Vagina (tissue), 2 donors: ENCODE results near the gene PLCB3. TPM values are rescaled to one million over a fixed set of nuclear protein-coding genes. Genes with fewer than 3 reads are reported as not detected.

ENCODE experiments used
- DNase-seq, 2 donors: peaks; one replicate each; pipeline ENCODE4 v3.0.0-alpha.2; 2017; ENCODE audit errors: extremely low spot score in 2 of 2
- H3K27ac ChIP-seq: fragments of 200-600 bp; sonication (generic); one replicate; pipeline ENCODE4 v1.5.1; 2019
- H3K27me3 ChIP-seq: fragments of 200-600 bp; sonication (generic); one replicate; pipeline ENCODE4 v1.5.1; 2019
- H3K36me3 ChIP-seq, 2 donors: fragments of 200-600 bp; sonication (generic); one replicate each; pipeline ENCODE4 v1.5.1; 2017 to 2019
- H3K4me1 ChIP-seq: fragments of 200-600 bp; sonication (generic); one replicate; pipeline ENCODE4 v1.5.1; 2019
- H3K4me3 ChIP-seq, 2 donors: fragments of 200-600 bp; sonication (generic); 1 replicate in 1 of 2; 2 replicates in 1 of 2; pipeline ENCODE4 v1.5.1; 2016 to 2019
- H3K9me3 ChIP-seq: fragments of 200-600 bp; sonication (generic); one replicate; pipeline ENCODE4 v1.5.1; 2019
- CTCF ChIP-seq, 3 experiments: fragments of 450-650 bp in 2 of 3; fragments of 200-600 bp in 1 of 3; sonication (generic) in 1 of 3; IDR thresholded peaks; one replicate each; pipeline ENCODE4 v1.5.1; 2017 to 2019; ENCODE audit warnings: antibody characterized with exemption in 3 of 3, mild to moderate bottlenecking in 2 of 3, moderate library complexity in 2 of 3
- POLR2A ChIP-seq, 2 donors: fragments of 450-650 bp; IDR thresholded peaks; one replicate each; pipeline ENCODE4 v1.6.1; 2017; ENCODE audit warnings: antibody characterized with exemption in 2 of 2, mild to moderate bottlenecking in 2 of 2, moderate library complexity in 2 of 2
- POLR2AphosphoS5 ChIP-seq, 2 donors: sonication (generic); formaldehyde crosslinking; IDR thresholded peaks; one replicate each; pipeline ENCODE4 v1.9.0; 2017; ENCODE audit warnings: antibody characterized with exemption in 2 of 2, mild to moderate bottlenecking in 2 of 2, low read depth in 1 of 2; ENCODE audit not compliant: insufficient read depth in 1 of 2
- intact Hi-C: fragments of 100-400 bp; cut with DNase I; formaldehyde crosslinking; loops from one replicate; pipeline ENCODE4 v1.15.1; 2023
- total RNA-seq: library from RNA; depleted of rRNA; stranded (reverse); fragments of >200 nt; gene quantifications from one replicate; pipeline ENCODE4 v1.2.3, GENCODE V29; 2016

PLCB3 gene
- total RNA-seq, 1 donor from 2014 or later: 33.1 TPM

GRCh38 chr11:64296830-64297698 is 45.7 kb downstream of the PLCB3 start:
- H3K27ac ChIP-seq: no peak overlapping the region
- H3K4me1 ChIP-seq: peaks cover 31% of the 10 kb centered on the region
- H3K36me3 ChIP-seq: no peaks in the 10 kb centered on the region
- no peak for TF ChIP-seq CTCF (IDR thresholded peaks at IDR 0.05)
- no peak for TF ChIP-seq POLR2A (IDR thresholded peaks at IDR 0.05)
- TF ChIP-seq POLR2AphosphoS5 (IDR thresholded peaks at IDR 0.05; ENCODE audit: insufficient read depth in 1 of 2, low read depth in 1 of 2): no peak
- H3K4me3 ChIP-seq: no peak overlapping the region
- intact Hi-C loops: loop anchor here (5.0 kb wide), 1 partner anchor 90 kb away; the partner anchor contains the start of gene FERMT3
- H3K27me3 ChIP-seq: peaks cover 4% of the 10 kb centered on the region
- DNase-seq: no peak
- H3K9me3 ChIP-seq: no peaks in the 10 kb centered on the region

GRCh38 chr11:64297699-64298358 is 46.5 kb downstream of the PLCB3 start:
- no peaks in the 10 kb centered on the region for H3K27me3 ChIP-seq
- intact Hi-C loops: loop anchor here (5.0 kb wide), 1 partner anchor 91 kb away; the partner anchor contains the start of gene FERMT3
- no peak for DNase-seq
- H3K4me1 ChIP-seq: peaks cover 25% of the 10 kb centered on the region
- H3K9me3 ChIP-seq: no peaks in the 10 kb centered on the region
- H3K36me3 ChIP-seq: no peaks in the 10 kb centered on the region
- no peak overlapping the region for H3K27ac ChIP-seq
- H3K4me3 ChIP-seq: no peak overlapping the region
- no peak for TF ChIP-seq POLR2A (IDR thresholded peaks at IDR 0.05)
- no peak for TF ChIP-seq CTCF (IDR thresholded peaks at IDR 0.05)
- no peak for TF ChIP-seq POLR2AphosphoS5 (IDR thresholded peaks at IDR 0.05; ENCODE audit: insufficient read depth in 1 of 2, low read depth in 1 of 2)

- Histone ChIP-seq H3K27me3 (no peaks in the 10 kb centered on the region), H3K4me1 (peaks cover 32% of the 10 kb centered on the region), H3K36me3 (no peaks in the 10 kb centered on the region), H3K9me3 (no peaks in the 10 kb centered on the region), H3K27ac (peak overlapping the region; percentile 83), H3K4me3 (peak overlapping the region; percentile 24 to 42)
- TF ChIP-seq CTCF (IDR thresholded peaks at IDR 0.05): no peak
- TF ChIP-seq POLR2A (IDR thresholded peaks at IDR 0.05): peak in 1 of 2 donors; percentile 10
- no peak for DNase-seq
- intact Hi-C loops: loop anchor here (5.0 kb wide), 1 partner anchor 92 kb away; the partner anchor contains the start of gene FERMT3
Measured at GRCh38 chr11:64298966-64299846, 47.9 kb downstream of the PLCB3 start.

- DNase-seq: no peak
- intact Hi-C loops: loop anchor here (5.0 kb wide), 1 partner anchor 93 kb away; the partner anchor contains the start of gene FERMT3
- Histone ChIP-seq H3K4me3 (peak within 1 kb of the TSS; percentile 24 to 42), H3K27me3 (no peaks in the 10 kb centered on the region), H3K9me3 (no peaks in the 10 kb centered on the region), H3K27ac (peak within 1 kb of the TSS; percentile 83), H3K4me1 (peaks cover 36% of the 10 kb centered on the region), H3K36me3 (no peaks in the 10 kb centered on the region)
- TF ChIP-seq CTCF (IDR thresholded peaks at IDR 0.05): no peak
- no peak for TF ChIP-seq POLR2AphosphoS5 (IDR thresholded peaks at IDR 0.05; ENCODE audit: insufficient read depth in 1 of 2, low read depth in 1 of 2)
- no peak for TF ChIP-seq POLR2A (IDR thresholded peaks at IDR 0.05)
Measured at GRCh38 chr11:64299847-64300648, 48.7 kb downstream of the PLCB3 start, which contains the start of gene CATSPERZ. CATSPERZ (plus strand) TSS chr11:64300358; CDS start chr11:64300411, 53 bp downstream.
